Activated naive CD8-positive, alpha-beta T cell treated with anti-CD3 and anti-CD28 coated beads, Interleukin-2, amount 50 U/mL, for 24 hours (primary cell): Measurements from ENCODE around the gene PHYHIPL.
"Not testable (repeated sequence)": the region's sequence is repeated elsewhere in the genome, so short reads cannot be mapped to it uniquely, and the experiment has no call there.

ENCODE experiments used
- ATAC-seq: fragments of 150-1000 bp; cut with Tn5 transposase; one replicate; pipeline ENCODE4 v1.10.0; 2021
- DNase-seq: peaks from one replicate; pipeline ENCODE4 v3.0.0; 2021
- H3K27ac Mint-ChIP-seq: one replicate; pipeline ENCODE4 v1.8.0; 2021; ENCODE audit warnings: mild to moderate bottlenecking, mixed read lengths
- H3K27me3 Mint-ChIP-seq: one replicate; pipeline ENCODE4 v1.8.0; 2021; ENCODE audit warnings: mixed read lengths
- H3K36me3 Mint-ChIP-seq: one replicate; pipeline ENCODE4 v1.8.0; 2021; ENCODE audit warnings: low read depth, mixed read lengths
- H3K4me1 Mint-ChIP-seq: one replicate; pipeline ENCODE4 v1.8.0; 2021; ENCODE audit warnings: mixed read lengths
- H3K4me3 Mint-ChIP-seq: one replicate; pipeline ENCODE4 v1.8.0; 2021; ENCODE audit warnings: mild to moderate bottlenecking, moderate library complexity, mixed read lengths
- H3K9me3 Mint-ChIP-seq: one replicate; pipeline ENCODE4 v1.8.0; 2021; ENCODE audit warnings: mixed read lengths

The PHYHIPL gene

GRCh38 chr10:59227136-59227673 is 50.8 kb downstream of the PHYHIPL start:
- no peak overlapping the region for H3K4me3 Mint-ChIP-seq
- DNase-seq (no peak), ATAC-seq (no peak)
- H3K27me3 Mint-ChIP-seq: no peaks in the 10 kb centered on the region
- H3K9me3 Mint-ChIP-seq: no peaks in the 10 kb centered on the region
- H3K27ac Mint-ChIP-seq: no peak overlapping the region
- H3K4me1 Mint-ChIP-seq: no peaks in the 10 kb centered on the region
- H3K36me3 Mint-ChIP-seq: no peaks in the 10 kb centered on the region

GRCh38 chr10:59229441-59229840 is 53.0 kb downstream of the PHYHIPL start:
- no peaks in the 10 kb centered on the region for H3K36me3 Mint-ChIP-seq
- H3K4me3 Mint-ChIP-seq: no peak overlapping the region
- no peak for ATAC-seq
- H3K27ac Mint-ChIP-seq: no peak overlapping the region
- H3K27me3 Mint-ChIP-seq: no peaks in the 10 kb centered on the region
- no peaks in the 10 kb centered on the region for H3K4me1 Mint-ChIP-seq
- H3K9me3 Mint-ChIP-seq: no peaks in the 10 kb centered on the region
- no peak for DNase-seq

GRCh38 chr10:59234194-59234593 is 57.8 kb downstream of the PHYHIPL start:
- H3K9me3 Mint-ChIP-seq: no peaks in the 10 kb centered on the region
- H3K4me1 Mint-ChIP-seq: no peaks in the 10 kb centered on the region
- H3K27ac Mint-ChIP-seq: no peak overlapping the region
- ATAC-seq (no peak), DNase-seq (no peak)
- H3K36me3 Mint-ChIP-seq: no peaks in the 10 kb centered on the region
- H3K27me3 Mint-ChIP-seq: no peaks in the 10 kb centered on the region
- H3K4me3 Mint-ChIP-seq: no peak overlapping the region

GRCh38 chr10:59234816-59235429 is 58.5 kb downstream of the PHYHIPL start:
- Mint-ChIP-seq H3K36me3 (no peaks in the 10 kb centered on the region), H3K27me3 (no peaks in the 10 kb centered on the region), H3K4me1 (no peaks in the 10 kb centered on the region), H3K9me3 (no peaks in the 10 kb centered on the region), H3K4me3 (no peak overlapping the region), H3K27ac (no peak overlapping the region)
- DNase-seq (no peak), ATAC-seq (no peak)

- no peak for ATAC-seq
- no peaks in the 10 kb centered on the region for H3K36me3 Mint-ChIP-seq
- H3K9me3 Mint-ChIP-seq: no peaks in the 10 kb centered on the region
- no peaks in the 10 kb centered on the region for H3K4me1 Mint-ChIP-seq
- no peaks in the 10 kb centered on the region for H3K27me3 Mint-ChIP-seq
- no peak overlapping the region for H3K27ac Mint-ChIP-seq
- H3K4me3 Mint-ChIP-seq: no peak overlapping the region
- DNase-seq: no peak
These were observed 59.7 kb downstream of the PHYHIPL start for GRCh38 chr10:59236064-59236697.

GRCh38 chr10:59237775-59238174 is 61.3 kb downstream of the PHYHIPL start:
- Mint-ChIP-seq H3K4me1 (no peaks in the 10 kb centered on the region), H3K36me3 (no peaks in the 10 kb centered on the region), H3K27ac (no peak overlapping the region), H3K4me3 (no peak overlapping the region), H3K27me3 (no peaks in the 10 kb centered on the region), H3K9me3 (no peaks in the 10 kb centered on the region)
- DNase-seq: no peak
- no peak for ATAC-seq

- DNase-seq, H3K27ac Mint-ChIP-seq, H3K36me3 Mint-ChIP-seq, H3K27me3 Mint-ChIP-seq, ATAC-seq, H3K9me3 Mint-ChIP-seq, H3K4me3 Mint-ChIP-seq, H3K4me1 Mint-ChIP-seq: not testable (repeated sequence)
These were observed 62.7 kb downstream of the PHYHIPL start for GRCh38 chr10:59239108-59239507.

GRCh38 chr10:59240582-59241183 is 64.2 kb downstream of the PHYHIPL start:
- Mint-ChIP-seq H3K4me1 (no peaks in the 10 kb centered on the region), H3K27ac (no peak overlapping the region), H3K9me3 (no peaks in the 10 kb centered on the region), H3K4me3 (no peak overlapping the region), H3K36me3 (no peaks in the 10 kb centered on the region), H3K27me3 (no peaks in the 10 kb centered on the region)
- no peak for ATAC-seq
- no peak for DNase-seq

- Mint-ChIP-seq H3K9me3 (no peaks in the 10 kb centered on the region), H3K27ac (no peak overlapping the region), H3K27me3 (no peaks in the 10 kb centered on the region), H3K36me3 (no peaks in the 10 kb centered on the region), H3K4me1 (no peaks in the 10 kb centered on the region), H3K4me3 (no peak overlapping the region)
- no peak for ATAC-seq
- DNase-seq: no peak
These were observed 65.6 kb downstream of the PHYHIPL start for GRCh38 chr10:59242057-59242456.

GRCh38 chr10:59242991-59243390 is 66.5 kb downstream of the PHYHIPL start:
- no peak overlapping the region for H3K4me3 Mint-ChIP-seq
- DNase-seq (no peak), ATAC-seq (no peak)
- no peak overlapping the region for H3K27ac Mint-ChIP-seq
- H3K4me1 Mint-ChIP-seq: no peaks in the 10 kb centered on the region
- no peaks in the 10 kb centered on the region for H3K36me3 Mint-ChIP-seq
- no peaks in the 10 kb centered on the region for H3K9me3 Mint-ChIP-seq
- H3K27me3 Mint-ChIP-seq: no peaks in the 10 kb centered on the region

- ATAC-seq (no peak), DNase-seq (no peak)
- Mint-ChIP-seq H3K27ac (no peak overlapping the region), H3K4me1 (no peaks in the 10 kb centered on the region), H3K27me3 (no peaks in the 10 kb centered on the region), H3K9me3 (no peaks in the 10 kb centered on the region), H3K4me3 (no peak overlapping the region), H3K36me3 (no peaks in the 10 kb centered on the region)
These were observed 67.3 kb downstream of the PHYHIPL start for GRCh38 chr10:59243611-59244195.

- H3K36me3 Mint-ChIP-seq: no peaks in the 10 kb centered on the region
- no peak overlapping the region for H3K27ac Mint-ChIP-seq
- no peak for ATAC-seq
These were observed 68.4 kb downstream of the PHYHIPL start for GRCh38 chr10:59244871-59245270.

GRCh38 chr10:59245686-59246085 is 69.2 kb downstream of the PHYHIPL start:
- H3K36me3 Mint-ChIP-seq: no peaks in the 10 kb centered on the region
- no peak for ATAC-seq
- H3K27ac Mint-ChIP-seq: no peak overlapping the region
- no peak for DNase-seq
- H3K9me3 Mint-ChIP-seq: no peaks in the 10 kb centered on the region
- H3K4me1 Mint-ChIP-seq: no peaks in the 10 kb centered on the region
- no peaks in the 10 kb centered on the region for H3K27me3 Mint-ChIP-seq
- no peak overlapping the region for H3K4me3 Mint-ChIP-seq

More at GRCh38 chr10:59244871-59245270, 68.4 kb downstream of the PHYHIPL start:
- no peak for DNase-seq
- no peaks in the 10 kb centered on the region for H3K27me3 Mint-ChIP-seq
- H3K9me3 Mint-ChIP-seq: no peaks in the 10 kb centered on the region
- no peak overlapping the region for H3K4me3 Mint-ChIP-seq
- H3K4me1 Mint-ChIP-seq: no peaks in the 10 kb centered on the region

GRCh38 chr10:59252491-59252890 is 76.0 kb downstream of the PHYHIPL start:
- DNase-seq: no peak
- ATAC-seq: no peak
- Mint-ChIP-seq H3K36me3 (no peaks in the 10 kb centered on the region), H3K9me3 (peaks cover 4% of the 10 kb centered on the region), H3K4me1 (no peaks in the 10 kb centered on the region), H3K4me3 (no peak overlapping the region), H3K27ac (no peak overlapping the region), H3K27me3 (no peaks in the 10 kb centered on the region)

- no peak overlapping the region for H3K4me3 Mint-ChIP-seq
- no peaks in the 10 kb centered on the region for H3K4me1 Mint-ChIP-seq
- ATAC-seq (no peak), DNase-seq (no peak)
- no peaks in the 10 kb centered on the region for H3K36me3 Mint-ChIP-seq
- peaks cover 2% of the 10 kb centered on the region for H3K27me3 Mint-ChIP-seq
- peaks cover 10% of the 10 kb centered on the region for H3K9me3 Mint-ChIP-seq
- H3K27ac Mint-ChIP-seq: no peak overlapping the region
These were observed 79.0 kb downstream of the PHYHIPL start for GRCh38 chr10:59255463-59255862.
